K562 (cell line): ENCODE results near the gene C6orf15.

Experiments used
- ESRRA ChIP-seq: fragments of 450-650 bp; IDR thresholded peaks from 2 replicates; pipeline ENCODE4 v1.6.1; 2014; ENCODE audit warnings: low read depth, mild to moderate bottlenecking, moderate library complexity, borderline replicate concordance
- POLR2AphosphoS5 ChIP-seq: IDR thresholded peaks from 2 replicates; pipeline ENCODE4 v1.6.1; 2011; ENCODE audit warnings: mild to moderate bottlenecking, low read depth, low read length, moderate library complexity; ENCODE audit not compliant: control insufficient read depth, insufficient read depth
- TAF1 ChIP-seq: IDR thresholded peaks from 2 replicates; pipeline ENCODE4 v1.6.1; 2011; ENCODE audit warnings: mild to moderate bottlenecking, low read length, moderate library complexity; ENCODE audit not compliant: insufficient read depth, control insufficient read depth, severe bottlenecking; ENCODE audit errors: extremely low read depth
- TF ChIP-seq, protein P1 (sequence below): fragments of 450-650 bp; IDR thresholded peaks from 2 replicates; pipeline ENCODE4 v1.6.1; 2016; ENCODE audit warnings: borderline replicate concordance

DNA sequence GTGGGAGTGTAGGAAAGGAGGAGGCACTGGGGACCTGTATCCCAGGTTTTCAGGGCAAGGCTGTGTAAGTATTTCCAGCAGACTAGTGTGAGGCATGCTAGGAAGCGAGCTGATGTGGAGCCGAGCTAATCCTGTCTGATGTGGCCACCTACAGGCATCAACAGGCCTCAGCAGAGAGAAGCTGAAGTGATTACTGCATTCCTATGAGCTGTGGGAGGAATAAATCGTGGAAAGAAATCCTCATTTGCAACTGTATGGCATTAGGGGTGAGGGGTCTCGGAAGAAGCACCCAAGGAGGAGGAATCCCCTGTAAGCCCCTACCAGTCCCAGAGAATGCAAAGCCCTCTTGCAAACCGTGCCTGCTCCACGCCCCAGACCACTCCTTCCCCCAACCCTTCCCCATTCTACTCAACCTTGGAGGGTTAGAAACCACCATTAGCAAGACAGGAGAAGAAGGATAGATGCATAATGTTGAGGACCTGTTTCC, 41.6 kb downstream of the C6orf15 start:
- TF ChIP-seq ESRRA (no peak), POLR2AphosphoS5 (no peak), TAF1 (no peak)
- TF ChIP-seq, protein P1, sequence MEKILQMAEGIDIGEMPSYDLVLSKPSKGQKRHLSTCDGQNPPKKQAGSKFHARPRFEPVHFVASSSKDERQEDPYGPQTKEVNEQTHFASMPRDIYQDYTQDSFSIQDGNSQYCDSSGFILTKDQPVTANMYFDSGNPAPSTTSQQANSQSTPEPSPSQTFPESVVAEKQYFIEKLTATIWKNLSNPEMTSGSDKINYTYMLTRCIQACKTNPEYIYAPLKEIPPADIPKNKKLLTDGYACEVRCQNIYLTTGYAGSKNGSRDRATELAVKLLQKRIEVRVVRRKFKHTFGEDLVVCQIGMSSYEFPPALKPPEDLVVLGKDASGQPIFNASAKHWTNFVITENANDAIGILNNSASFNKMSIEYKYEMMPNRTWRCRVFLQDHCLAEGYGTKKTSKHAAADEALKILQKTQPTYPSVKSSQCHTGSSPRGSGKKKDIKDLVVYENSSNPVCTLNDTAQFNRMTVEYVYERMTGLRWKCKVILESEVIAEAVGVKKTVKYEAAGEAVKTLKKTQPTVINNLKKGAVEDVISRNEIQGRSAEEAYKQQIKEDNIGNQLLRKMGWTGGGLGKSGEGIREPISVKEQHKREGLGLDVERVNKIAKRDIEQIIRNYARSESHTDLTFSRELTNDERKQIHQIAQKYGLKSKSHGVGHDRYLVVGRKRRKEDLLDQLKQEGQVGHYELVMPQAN: no peak
